Measurements from ENCODE around the gene SMS.

GRCh38 chrX:21998037-21998436 is 57.5 kb downstream of the SMS start:
- TF ChIP-seq EZH2 (IDR thresholded peaks at IDR 0.05; ENCODE audit: low read length), result no peak
- TF ChIP-seq, protein P1, sequence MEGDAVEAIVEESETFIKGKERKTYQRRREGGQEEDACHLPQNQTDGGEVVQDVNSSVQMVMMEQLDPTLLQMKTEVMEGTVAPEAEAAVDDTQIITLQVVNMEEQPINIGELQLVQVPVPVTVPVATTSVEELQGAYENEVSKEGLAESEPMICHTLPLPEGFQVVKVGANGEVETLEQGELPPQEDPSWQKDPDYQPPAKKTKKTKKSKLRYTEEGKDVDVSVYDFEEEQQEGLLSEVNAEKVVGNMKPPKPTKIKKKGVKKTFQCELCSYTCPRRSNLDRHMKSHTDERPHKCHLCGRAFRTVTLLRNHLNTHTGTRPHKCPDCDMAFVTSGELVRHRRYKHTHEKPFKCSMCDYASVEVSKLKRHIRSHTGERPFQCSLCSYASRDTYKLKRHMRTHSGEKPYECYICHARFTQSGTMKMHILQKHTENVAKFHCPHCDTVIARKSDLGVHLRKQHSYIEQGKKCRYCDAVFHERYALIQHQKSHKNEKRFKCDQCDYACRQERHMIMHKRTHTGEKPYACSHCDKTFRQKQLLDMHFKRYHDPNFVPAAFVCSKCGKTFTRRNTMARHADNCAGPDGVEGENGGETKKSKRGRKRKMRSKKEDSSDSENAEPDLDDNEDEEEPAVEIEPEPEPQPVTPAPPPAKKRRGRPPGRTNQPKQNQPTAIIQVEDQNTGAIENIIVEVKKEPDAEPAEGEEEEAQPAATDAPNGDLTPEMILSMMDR (optimal IDR thresholded peaks at IDR 0.05 in 1 of 3, IDR thresholded peaks at IDR 0.05 in 1 of 3, conservative IDR thresholded peaks at IDR 0.05 in 1 of 3; ENCODE audit: extremely low read depth in 1 of 3, insufficient read depth in 2 of 3, low read length in 3 of 3), result no peak
